ENCODE data around the gene IGF2R. TPM values are rescaled to one million over a fixed set of nuclear protein-coding genes. Genes with fewer than 3 reads are reported as not detected.

Gene IGF2R
- total RNA-seq, 1 experiment from 2014 or later = 75.3 TPM

DNA sequence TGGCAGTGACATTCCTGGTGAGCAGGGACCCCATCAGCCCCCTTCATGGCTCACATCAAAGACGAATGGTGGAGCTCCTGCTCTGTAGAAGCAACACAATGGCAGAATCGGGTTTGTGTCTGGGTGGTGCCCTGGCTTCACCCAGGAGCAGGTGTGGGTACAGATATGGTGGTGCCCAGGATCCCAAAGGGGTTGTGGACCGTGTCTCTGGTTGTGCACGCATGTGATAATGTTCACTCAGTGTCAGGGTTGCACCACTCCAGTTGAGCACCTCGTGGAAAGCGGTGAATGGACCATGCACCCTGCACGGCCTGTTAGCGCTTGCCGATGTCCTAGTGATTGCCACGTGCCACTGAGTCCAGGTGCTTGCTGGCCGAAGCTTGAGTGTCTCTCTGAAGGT, 63.0 kb downstream of the IGF2R start:
- Mint-ChIP-seq H3K9me3 (no peaks in the 10 kb centered on the region), H3K27ac (no peak overlapping the region), H3K4me1 (no peaks in the 10 kb centered on the region), H3K27me3 (ENCODE audit: low read depth) (no peaks in the 10 kb centered on the region), H3K36me3 (peaks cover 54% of the 10 kb centered on the region), H3K4me3 (no peak overlapping the region)
- ChIA-PET CTCF (interaction anchor here (0.5 kb wide), 1 partner anchor 205 kb away, joined by 4 read pairs; no protein-coding TSS in a partner anchor), POLR2A (no interaction called here)
- TF ChIP-seq ZNF121 (CRISPR knock-in tag; IDR thresholded peaks at IDR 0.05) (no peak), ZNF396 (CRISPR knock-in tag; IDR thresholded peaks at IDR 0.05; ENCODE audit: borderline replicate concordance) (no peak), SMAD3 (CRISPR knock-in tag; IDR thresholded peaks at IDR 0.05; ENCODE audit: borderline replicate concordance) (no peak), ZNF138 (CRISPR knock-in tag; conservative IDR thresholded peaks at IDR 0.05) (no peak), NR1H2 (CRISPR knock-in tag; IDR thresholded peaks at IDR 0.05) (no peak), SP1 (CRISPR knock-in tag; conservative IDR thresholded peaks at IDR 0.05) (no peak), ZSCAN18 (CRISPR knock-in tag; IDR thresholded peaks at IDR 0.05) (no peak), ZNF423 (CRISPR knock-in tag; IDR thresholded peaks at IDR 0.05) (no peak), NFYB (CRISPR knock-in tag; conservative IDR thresholded peaks at IDR 0.05; ENCODE audit: low read depth) (no peak), TEAD4 (CRISPR knock-in tag; IDR thresholded peaks at IDR 0.05) (no peak), NFE2L1 (CRISPR knock-in tag; IDR thresholded peaks at IDR 0.05) (no peak), MAX (CRISPR knock-in tag; IDR thresholded peaks at IDR 0.05) (no peak)
- ATAC-seq (no peak), DNase-seq (ENCODE audit: low spot score) (no peak)

GRCh38 chr6:160032538-160032937, 63.7 kb downstream of the IGF2R start:
- ATAC-seq (no peak), DNase-seq (ENCODE audit: low spot score) (no peak)
- H3K9me3 Mint-ChIP-seq = no peaks in the 10 kb centered on the region
- CTCF ChIA-PET = interaction anchor here (0.5 kb wide), 1 partner anchor 206 kb away, joined by 4 read pairs; no protein-coding TSS in a partner anchor
- H3K4me3 Mint-ChIP-seq = no peak overlapping the region
- H3K36me3 Mint-ChIP-seq = peaks cover 49% of the 10 kb centered on the region
- POLR2A ChIA-PET = no interaction called here
- H3K27ac Mint-ChIP-seq = no peak overlapping the region
- H3K4me1 Mint-ChIP-seq = no peaks in the 10 kb centered on the region
- no peaks in the 10 kb centered on the region for H3K27me3 Mint-ChIP-seq (ENCODE audit: low read depth)
- TF ChIP-seq NR1H2 (CRISPR knock-in tag; IDR thresholded peaks at IDR 0.05) (no peak), KAT7 (CRISPR knock-in tag; IDR thresholded peaks at IDR 0.05; ENCODE audit: borderline replicate concordance) (no peak), NFATC4 (CRISPR knock-in tag; IDR thresholded peaks at IDR 0.05) (no peak), ETV6 (CRISPR knock-in tag; IDR thresholded peaks at IDR 0.05) (no peak), ESRRA (CRISPR knock-in tag; IDR thresholded peaks at IDR 0.05; ENCODE audit: borderline replicate concordance) (no peak), CDX4 (CRISPR knock-in tag; IDR thresholded peaks at IDR 0.05; ENCODE audit: borderline replicate concordance) (no peak), ATF6 (CRISPR knock-in tag; IDR thresholded peaks at IDR 0.05) (no peak), ZNF423 (CRISPR knock-in tag; IDR thresholded peaks at IDR 0.05) (no peak), STAT6 (CRISPR knock-in tag; conservative IDR thresholded peaks at IDR 0.05; ENCODE audit: low read depth) (no peak)
- TF ChIP-seq, protein P1, sequence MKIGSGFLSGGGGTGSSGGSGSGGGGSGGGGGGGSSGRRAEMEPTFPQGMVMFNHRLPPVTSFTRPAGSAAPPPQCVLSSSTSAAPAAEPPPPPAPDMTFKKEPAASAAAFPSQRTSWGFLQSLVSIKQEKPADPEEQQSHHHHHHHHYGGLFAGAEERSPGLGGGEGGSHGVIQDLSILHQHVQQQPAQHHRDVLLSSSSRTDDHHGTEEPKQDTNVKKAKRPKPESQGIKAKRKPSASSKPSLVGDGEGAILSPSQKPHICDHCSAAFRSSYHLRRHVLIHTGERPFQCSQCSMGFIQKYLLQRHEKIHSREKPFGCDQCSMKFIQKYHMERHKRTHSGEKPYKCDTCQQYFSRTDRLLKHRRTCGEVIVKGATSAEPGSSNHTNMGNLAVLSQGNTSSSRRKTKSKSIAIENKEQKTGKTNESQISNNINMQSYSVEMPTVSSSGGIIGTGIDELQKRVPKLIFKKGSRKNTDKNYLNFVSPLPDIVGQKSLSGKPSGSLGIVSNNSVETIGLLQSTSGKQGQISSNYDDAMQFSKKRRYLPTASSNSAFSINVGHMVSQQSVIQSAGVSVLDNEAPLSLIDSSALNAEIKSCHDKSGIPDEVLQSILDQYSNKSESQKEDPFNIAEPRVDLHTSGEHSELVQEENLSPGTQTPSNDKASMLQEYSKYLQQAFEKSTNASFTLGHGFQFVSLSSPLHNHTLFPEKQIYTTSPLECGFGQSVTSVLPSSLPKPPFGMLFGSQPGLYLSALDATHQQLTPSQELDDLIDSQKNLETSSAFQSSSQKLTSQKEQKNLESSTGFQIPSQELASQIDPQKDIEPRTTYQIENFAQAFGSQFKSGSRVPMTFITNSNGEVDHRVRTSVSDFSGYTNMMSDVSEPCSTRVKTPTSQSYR (CRISPR knock-in tag; IDR thresholded peaks at IDR 0.05) = no peak
- TF ChIP-seq, protein P2, sequence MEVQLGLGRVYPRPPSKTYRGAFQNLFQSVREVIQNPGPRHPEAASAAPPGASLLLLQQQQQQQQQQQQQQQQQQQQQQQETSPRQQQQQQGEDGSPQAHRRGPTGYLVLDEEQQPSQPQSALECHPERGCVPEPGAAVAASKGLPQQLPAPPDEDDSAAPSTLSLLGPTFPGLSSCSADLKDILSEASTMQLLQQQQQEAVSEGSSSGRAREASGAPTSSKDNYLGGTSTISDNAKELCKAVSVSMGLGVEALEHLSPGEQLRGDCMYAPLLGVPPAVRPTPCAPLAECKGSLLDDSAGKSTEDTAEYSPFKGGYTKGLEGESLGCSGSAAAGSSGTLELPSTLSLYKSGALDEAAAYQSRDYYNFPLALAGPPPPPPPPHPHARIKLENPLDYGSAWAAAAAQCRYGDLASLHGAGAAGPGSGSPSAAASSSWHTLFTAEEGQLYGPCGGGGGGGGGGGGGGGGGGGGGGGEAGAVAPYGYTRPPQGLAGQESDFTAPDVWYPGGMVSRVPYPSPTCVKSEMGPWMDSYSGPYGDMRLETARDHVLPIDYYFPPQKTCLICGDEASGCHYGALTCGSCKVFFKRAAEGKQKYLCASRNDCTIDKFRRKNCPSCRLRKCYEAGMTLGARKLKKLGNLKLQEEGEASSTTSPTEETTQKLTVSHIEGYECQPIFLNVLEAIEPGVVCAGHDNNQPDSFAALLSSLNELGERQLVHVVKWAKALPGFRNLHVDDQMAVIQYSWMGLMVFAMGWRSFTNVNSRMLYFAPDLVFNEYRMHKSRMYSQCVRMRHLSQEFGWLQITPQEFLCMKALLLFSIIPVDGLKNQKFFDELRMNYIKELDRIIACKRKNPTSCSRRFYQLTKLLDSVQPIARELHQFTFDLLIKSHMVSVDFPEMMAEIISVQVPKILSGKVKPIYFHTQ (CRISPR knock-in tag; IDR thresholded peaks at IDR 0.05) = no peak
- TF ChIP-seq, protein P3, sequence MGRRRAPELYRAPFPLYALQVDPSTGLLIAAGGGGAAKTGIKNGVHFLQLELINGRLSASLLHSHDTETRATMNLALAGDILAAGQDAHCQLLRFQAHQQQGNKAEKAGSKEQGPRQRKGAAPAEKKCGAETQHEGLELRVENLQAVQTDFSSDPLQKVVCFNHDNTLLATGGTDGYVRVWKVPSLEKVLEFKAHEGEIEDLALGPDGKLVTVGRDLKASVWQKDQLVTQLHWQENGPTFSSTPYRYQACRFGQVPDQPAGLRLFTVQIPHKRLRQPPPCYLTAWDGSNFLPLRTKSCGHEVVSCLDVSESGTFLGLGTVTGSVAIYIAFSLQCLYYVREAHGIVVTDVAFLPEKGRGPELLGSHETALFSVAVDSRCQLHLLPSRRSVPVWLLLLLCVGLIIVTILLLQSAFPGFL (CRISPR knock-in tag; IDR thresholded peaks at IDR 0.05; ENCODE audit: borderline replicate concordance) = no peak
